A673 (cell line): ENCODE data around the gene GALNT16.

Experiments used
- EZH2 ChIP-seq: fragments of 200-600 bp; sonication (generic); IDR thresholded peaks from 2 replicates; pipeline ENCODE4 v1.6.1; 2017; ENCODE audit warnings: borderline replicate concordance, low read depth, mild to moderate bottlenecking, mixed read lengths, antibody characterized with exemption, low read length; ENCODE audit not compliant: poor library complexity, severe bottlenecking
- TF ChIP-seq, protein P1 (sequence below): fragments of 300-800, 200-600 bp; sonication (generic); conservative IDR thresholded peaks from 2 replicates; pipeline ENCODE4 v1.5.1; 2017; ENCODE audit warnings: low read depth, mild to moderate bottlenecking, antibody characterized with exemption, low read length, moderate library complexity, mixed read lengths

DNA sequence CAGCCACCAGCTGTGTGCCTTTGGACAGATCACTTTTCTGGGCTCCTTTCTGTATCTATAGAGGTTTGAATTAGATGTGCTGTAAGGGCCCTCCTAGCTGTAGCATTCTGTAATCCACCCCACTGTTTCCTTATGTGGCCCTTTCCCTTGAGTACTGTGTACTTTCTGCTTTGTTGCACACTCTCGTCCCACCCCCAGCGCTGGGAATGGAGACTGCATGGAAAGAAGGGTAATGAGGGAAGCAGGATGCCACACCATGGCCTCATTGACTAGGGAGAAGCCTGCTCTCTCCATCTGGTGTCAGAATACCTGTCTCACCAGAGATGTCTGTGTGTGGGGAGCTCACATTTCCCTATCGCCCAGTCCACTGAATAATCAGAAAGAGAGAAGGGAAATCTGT is 13.6 kb upstream of the GALNT16 start:
- TF ChIP-seq, protein P1, sequence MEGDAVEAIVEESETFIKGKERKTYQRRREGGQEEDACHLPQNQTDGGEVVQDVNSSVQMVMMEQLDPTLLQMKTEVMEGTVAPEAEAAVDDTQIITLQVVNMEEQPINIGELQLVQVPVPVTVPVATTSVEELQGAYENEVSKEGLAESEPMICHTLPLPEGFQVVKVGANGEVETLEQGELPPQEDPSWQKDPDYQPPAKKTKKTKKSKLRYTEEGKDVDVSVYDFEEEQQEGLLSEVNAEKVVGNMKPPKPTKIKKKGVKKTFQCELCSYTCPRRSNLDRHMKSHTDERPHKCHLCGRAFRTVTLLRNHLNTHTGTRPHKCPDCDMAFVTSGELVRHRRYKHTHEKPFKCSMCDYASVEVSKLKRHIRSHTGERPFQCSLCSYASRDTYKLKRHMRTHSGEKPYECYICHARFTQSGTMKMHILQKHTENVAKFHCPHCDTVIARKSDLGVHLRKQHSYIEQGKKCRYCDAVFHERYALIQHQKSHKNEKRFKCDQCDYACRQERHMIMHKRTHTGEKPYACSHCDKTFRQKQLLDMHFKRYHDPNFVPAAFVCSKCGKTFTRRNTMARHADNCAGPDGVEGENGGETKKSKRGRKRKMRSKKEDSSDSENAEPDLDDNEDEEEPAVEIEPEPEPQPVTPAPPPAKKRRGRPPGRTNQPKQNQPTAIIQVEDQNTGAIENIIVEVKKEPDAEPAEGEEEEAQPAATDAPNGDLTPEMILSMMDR: no peak
- no peak for TF ChIP-seq EZH2
